Osteoblast (primary cell): ENCODE results near the gene RPL10. TPM values are rescaled to one million over a fixed set of nuclear protein-coding genes. Genes with fewer than 3 reads are reported as not detected.

ENCODE experiments used
- DNase-seq: peaks from one replicate; pipeline ENCODE4 v3.0.0; 2011; ENCODE audit warnings: low spot score, mixed read lengths; ENCODE audit not compliant: insufficient read length; ENCODE audit errors: missing footprints
- H2AFZ ChIP-seq: 2 replicates; pipeline ENCODE4 v1.6.0; 2011; ENCODE audit warnings: mild to moderate bottlenecking, low read length
- H3K27ac ChIP-seq: 2 replicates; pipeline ENCODE4 v1.5.1; 2011; ENCODE audit warnings: mild to moderate bottlenecking, low read depth, low read length, moderate library complexity
- H3K27me3 ChIP-seq: 2 replicates; pipeline ENCODE4 v1.6.0; 2012; ENCODE audit warnings: mild to moderate bottlenecking, control low read depth, inconsistent platforms, low read length, moderate library complexity; ENCODE audit not compliant: insufficient read depth
- H3K36me3 ChIP-seq: 2 replicates; pipeline ENCODE4 v1.5.1; 2011; ENCODE audit warnings: mild to moderate bottlenecking, low read length, control low read depth, moderate library complexity; ENCODE audit not compliant: insufficient read depth
- H3K4me1 ChIP-seq: 2 replicates; pipeline ENCODE4 v1.5.1; 2011; ENCODE audit warnings: mild to moderate bottlenecking, low read length, control low read depth, moderate library complexity; ENCODE audit not compliant: insufficient read depth
- H3K4me2 ChIP-seq: 2 replicates; pipeline ENCODE4 v1.6.0; 2011; ENCODE audit warnings: mild to moderate bottlenecking, low read length; ENCODE audit not compliant: insufficient read depth
- H3K4me3 ChIP-seq: fragments of 200-600 bp; sonication (generic); 3 replicates; pipeline ENCODE4 v1.5.1; 2012; ENCODE audit warnings: mild to moderate bottlenecking, low read length, inconsistent platforms; ENCODE audit not compliant: insufficient read depth
- H3K79me2 ChIP-seq: 2 replicates; pipeline ENCODE4 v1.6.0; 2012; ENCODE audit warnings: mild to moderate bottlenecking, low read length, control low read depth, inconsistent platforms; ENCODE audit not compliant: insufficient read depth
- H3K9me3 ChIP-seq: 2 replicates; pipeline ENCODE4 v1.5.1; 2011; ENCODE audit warnings: low read depth, low read length, control low read depth
- H4K20me1 ChIP-seq: 2 replicates; pipeline ENCODE4 v1.6.0; 2012; ENCODE audit warnings: mild to moderate bottlenecking, low read length, control low read depth; ENCODE audit not compliant: insufficient read depth
- total RNA-seq: library from RNA; depleted of rRNA; stranded (reverse); fragments of >200 nt; gene quantifications from 2 replicates; pipeline ENCODE4 v1.2.3, GENCODE V29; 2012
- TF ChIP-seq, protein P1 (sequence below): IDR thresholded peaks from 2 replicates; pipeline ENCODE4 v1.5.1; 2011; ENCODE audit warnings: mild to moderate bottlenecking, low read depth, low read length, moderate library complexity; ENCODE audit errors: extremely low read depth

Gene RPL10
- total RNA-seq, 1 donor = 2,517 TPM

DNA sequence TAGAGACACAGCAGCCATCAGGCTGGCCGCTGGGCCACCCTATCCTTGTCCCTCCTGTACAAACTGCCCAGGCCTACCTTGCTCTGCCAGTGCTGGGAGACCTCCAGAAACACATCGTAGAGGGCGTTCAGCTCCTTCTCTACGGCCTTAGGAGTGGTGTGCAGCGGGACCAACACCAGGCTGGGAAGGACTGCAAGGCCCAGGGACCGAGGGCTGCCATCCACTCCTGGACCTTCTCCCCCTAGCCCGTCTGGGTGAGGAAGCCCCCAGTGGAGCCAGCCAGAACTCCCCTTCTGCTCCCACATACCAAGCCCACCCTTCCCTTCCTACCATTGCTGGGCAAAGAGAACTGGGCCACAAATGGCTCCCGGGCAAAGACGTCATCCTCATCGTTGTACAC, 5.0 kb downstream of the RPL10 start:
- H3K79me2 ChIP-seq = peaks cover 22% of the 10 kb centered on the region
- peaks cover 5% of the 10 kb centered on the region for H3K4me1 ChIP-seq
- TF ChIP-seq, protein P1, sequence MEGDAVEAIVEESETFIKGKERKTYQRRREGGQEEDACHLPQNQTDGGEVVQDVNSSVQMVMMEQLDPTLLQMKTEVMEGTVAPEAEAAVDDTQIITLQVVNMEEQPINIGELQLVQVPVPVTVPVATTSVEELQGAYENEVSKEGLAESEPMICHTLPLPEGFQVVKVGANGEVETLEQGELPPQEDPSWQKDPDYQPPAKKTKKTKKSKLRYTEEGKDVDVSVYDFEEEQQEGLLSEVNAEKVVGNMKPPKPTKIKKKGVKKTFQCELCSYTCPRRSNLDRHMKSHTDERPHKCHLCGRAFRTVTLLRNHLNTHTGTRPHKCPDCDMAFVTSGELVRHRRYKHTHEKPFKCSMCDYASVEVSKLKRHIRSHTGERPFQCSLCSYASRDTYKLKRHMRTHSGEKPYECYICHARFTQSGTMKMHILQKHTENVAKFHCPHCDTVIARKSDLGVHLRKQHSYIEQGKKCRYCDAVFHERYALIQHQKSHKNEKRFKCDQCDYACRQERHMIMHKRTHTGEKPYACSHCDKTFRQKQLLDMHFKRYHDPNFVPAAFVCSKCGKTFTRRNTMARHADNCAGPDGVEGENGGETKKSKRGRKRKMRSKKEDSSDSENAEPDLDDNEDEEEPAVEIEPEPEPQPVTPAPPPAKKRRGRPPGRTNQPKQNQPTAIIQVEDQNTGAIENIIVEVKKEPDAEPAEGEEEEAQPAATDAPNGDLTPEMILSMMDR = no peak
- DNase-seq = no peak
- no peak overlapping the region for H3K27ac ChIP-seq
- H4K20me1 ChIP-seq = peaks cover 20% of the 10 kb centered on the region
- H3K27me3 ChIP-seq = no peaks in the 10 kb centered on the region
- peaks cover 30% of the 10 kb centered on the region for H3K36me3 ChIP-seq
- H2AFZ ChIP-seq = no peak overlapping the region
- no peak overlapping the region for H3K4me2 ChIP-seq
- no peak overlapping the region for H3K4me3 ChIP-seq
- H3K9me3 ChIP-seq = no peaks in the 10 kb centered on the region

DNA sequence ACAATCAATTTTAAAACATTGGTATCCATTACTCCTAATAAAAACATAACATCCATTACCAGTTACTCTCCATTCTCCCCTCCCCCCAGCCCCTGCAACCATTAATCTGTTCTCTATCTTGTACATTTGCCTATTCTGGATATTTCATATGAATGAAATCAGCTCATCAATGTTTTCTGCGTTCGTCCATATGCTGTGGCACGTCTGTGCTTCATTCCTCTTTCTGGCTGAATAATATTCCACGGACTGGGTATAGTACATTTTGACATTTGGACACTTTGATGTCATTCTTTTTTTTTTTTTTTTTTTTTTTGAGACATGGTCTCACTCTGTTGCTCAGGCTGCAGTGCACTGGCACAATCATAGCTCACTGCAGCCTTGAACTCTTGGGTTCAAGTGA, 5.7 kb downstream of the RPL10 start:
- DNase-seq = no peak
- H3K36me3 ChIP-seq = peaks cover 26% of the 10 kb centered on the region
- peaks cover 11% of the 10 kb centered on the region for H3K4me1 ChIP-seq
- TF ChIP-seq, protein P1 = no peak
- H3K4me2 ChIP-seq = no peak overlapping the region
- no peaks in the 10 kb centered on the region for H3K9me3 ChIP-seq
- no peak overlapping the region for H3K27ac ChIP-seq
- H3K79me2 ChIP-seq = peaks cover 22% of the 10 kb centered on the region
- H3K4me3 ChIP-seq = no peak overlapping the region
- H2AFZ ChIP-seq = no peak overlapping the region
- no peaks in the 10 kb centered on the region for H3K27me3 ChIP-seq
- H4K20me1 ChIP-seq = peaks cover 14% of the 10 kb centered on the region

DNA sequence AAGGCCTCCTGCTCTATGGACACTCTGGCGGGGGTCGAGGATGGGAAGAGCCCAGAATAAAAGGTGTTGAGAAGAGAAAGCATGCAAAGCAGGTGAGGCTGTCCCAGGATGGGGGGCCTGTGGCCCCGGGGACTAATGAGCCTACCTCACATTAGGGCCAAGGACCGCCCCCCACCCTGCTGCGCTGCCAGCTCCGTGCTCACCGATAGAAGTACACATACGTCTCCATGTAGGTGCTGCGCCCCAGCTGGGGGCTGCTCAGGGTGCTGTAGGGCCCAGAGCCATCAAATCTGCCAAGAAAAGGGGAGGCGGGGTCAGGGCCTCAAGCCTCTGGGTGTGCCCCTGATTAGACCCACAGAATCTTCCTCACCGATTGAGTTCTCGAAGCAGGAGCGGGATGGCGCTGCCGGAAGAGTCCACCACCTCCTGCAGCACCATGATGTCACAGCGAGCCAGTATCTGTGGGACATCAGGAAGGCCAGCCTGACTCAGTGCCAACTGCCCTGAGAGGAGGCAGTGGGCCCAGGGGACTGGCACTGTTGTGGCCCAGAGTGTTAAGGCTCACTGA, 6.5 kb downstream of the RPL10 start:
- TF ChIP-seq, protein P1 = no peak
- H3K4me3 ChIP-seq = no peak overlapping the region
- no peaks in the 10 kb centered on the region for H3K27me3 ChIP-seq
- no peaks in the 10 kb centered on the region for H3K9me3 ChIP-seq
- peaks cover 18% of the 10 kb centered on the region for H3K36me3 ChIP-seq
- peaks cover 20% of the 10 kb centered on the region for H3K79me2 ChIP-seq
- no peak for DNase-seq
- no peak overlapping the region for H3K27ac ChIP-seq
- peaks cover 5% of the 10 kb centered on the region for H4K20me1 ChIP-seq
- H3K4me1 ChIP-seq = peaks cover 15% of the 10 kb centered on the region
- no peak overlapping the region for H2AFZ ChIP-seq
- no peak overlapping the region for H3K4me2 ChIP-seq

DNA sequence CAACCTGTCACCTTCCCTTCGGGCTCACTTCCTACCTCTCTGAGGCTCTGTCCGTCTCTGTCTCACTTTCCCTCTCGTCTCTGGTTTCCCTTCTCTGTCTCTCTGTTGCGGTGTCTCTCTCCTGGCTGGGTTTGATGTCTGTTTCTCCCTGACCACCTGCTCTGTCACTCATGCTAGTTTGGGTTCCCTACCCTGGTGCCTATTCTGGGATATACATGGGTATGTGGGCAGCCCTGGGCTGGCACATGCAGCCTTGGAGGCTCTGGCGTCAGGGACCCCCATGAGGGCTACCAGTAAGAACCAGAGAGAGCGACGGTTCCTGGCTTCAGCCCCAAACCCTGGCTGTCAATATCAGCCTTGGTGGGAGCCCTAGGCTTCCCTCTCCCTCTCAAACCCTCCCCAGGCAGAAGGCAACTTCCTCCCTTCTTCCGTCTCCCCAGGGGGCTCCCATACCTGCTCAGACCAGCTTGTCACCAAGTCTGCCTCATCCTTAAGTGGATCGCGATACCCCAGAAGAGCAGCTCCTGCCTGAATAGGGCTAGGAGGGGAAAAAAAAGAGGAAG, 10.6 kb downstream of the RPL10 start:
- Histone ChIP-seq H3K27me3 (no peaks in the 10 kb centered on the region), H3K27ac (peak overlapping the region; percentile 71), H3K4me3 (peak overlapping the region; percentile 76), H2AFZ (peak overlapping the region; percentile 65), H3K79me2 (peaks cover 20% of the 10 kb centered on the region), H3K36me3 (no peaks in the 10 kb centered on the region), H3K4me1 (peaks cover 13% of the 10 kb centered on the region), H4K20me1 (peaks cover 6% of the 10 kb centered on the region), H3K9me3 (no peaks in the 10 kb centered on the region), H3K4me2 (peak overlapping the region; percentile 87)
- TF ChIP-seq, protein P1 = no peak
- no peak for DNase-seq
